Activated naive CD8-positive, alpha-beta T cell (primary cell): ENCODE data around the gene CELF5.
"Not testable (repeated sequence)": the region's sequence is repeated elsewhere in the genome, so short reads cannot be mapped to it uniquely, and the experiment has no call there.

ENCODE experiments used
- H3K27ac Mint-ChIP-seq: one replicate; pipeline ENCODE4 v1.8.0; 2021; ENCODE audit warnings: mixed read lengths
- H3K27me3 Mint-ChIP-seq: one replicate; pipeline ENCODE4 v1.8.0; 2021; ENCODE audit warnings: mixed read lengths
- H3K36me3 Mint-ChIP-seq: one replicate; pipeline ENCODE4 v1.8.0; 2021; ENCODE audit warnings: mixed read lengths
- H3K4me1 Mint-ChIP-seq: one replicate; pipeline ENCODE4 v1.8.0; 2021; ENCODE audit warnings: low read depth, mixed read lengths
- H3K4me3 Mint-ChIP-seq: one replicate; pipeline ENCODE4 v1.8.0; 2021; ENCODE audit warnings: mild to moderate bottlenecking, mixed read lengths
- H3K9me3 Mint-ChIP-seq: one replicate; pipeline ENCODE4 v1.8.0; 2021; ENCODE audit warnings: low read depth, mixed read lengths

The CELF5 gene

GRCh38 chr19:3216874-3217273 is 7.6 kb upstream of the CELF5 start:
- Mint-ChIP-seq H3K27me3 (no peaks in the 10 kb centered on the region), H3K4me3 (no peak overlapping the region), H3K36me3 (no peaks in the 10 kb centered on the region), H3K27ac (no peak overlapping the region), H3K4me1 (no peaks in the 10 kb centered on the region), H3K9me3 (no peaks in the 10 kb centered on the region)

GRCh38 chr19:3220576-3220975 is 3.9 kb upstream of the CELF5 start:
- H3K27ac Mint-ChIP-seq = no peak overlapping the region
- no peak overlapping the region for H3K4me3 Mint-ChIP-seq
- no peaks in the 10 kb centered on the region for H3K36me3 Mint-ChIP-seq
- no peaks in the 10 kb centered on the region for H3K27me3 Mint-ChIP-seq
- no peaks in the 10 kb centered on the region for H3K4me1 Mint-ChIP-seq
- H3K9me3 Mint-ChIP-seq = no peaks in the 10 kb centered on the region

GRCh38 chr19:3221576-3221975 is 2.9 kb upstream of the CELF5 start:
- H3K36me3 Mint-ChIP-seq, H3K4me3 Mint-ChIP-seq, H3K4me1 Mint-ChIP-seq, H3K27ac Mint-ChIP-seq, H3K27me3 Mint-ChIP-seq, H3K9me3 Mint-ChIP-seq: not testable (repeated sequence)

GRCh38 chr19:3222709-3223108 is 1.8 kb upstream of the CELF5 start:
- H3K4me3 Mint-ChIP-seq = no peak overlapping the region
- no peaks in the 10 kb centered on the region for H3K36me3 Mint-ChIP-seq
- no peaks in the 10 kb centered on the region for H3K9me3 Mint-ChIP-seq
- no peak overlapping the region for H3K27ac Mint-ChIP-seq
- H3K4me1 Mint-ChIP-seq = no peaks in the 10 kb centered on the region
- H3K27me3 Mint-ChIP-seq = peaks cover 4% of the 10 kb centered on the region

GRCh38 chr19:3225169-3225485 is 666 bp downstream of the CELF5 start:
- no peaks in the 10 kb centered on the region for H3K9me3 Mint-ChIP-seq
- H3K27ac Mint-ChIP-seq = no peak overlapping the region
- no peak overlapping the region for H3K4me3 Mint-ChIP-seq
- H3K4me1 Mint-ChIP-seq = no peaks in the 10 kb centered on the region
- H3K27me3 Mint-ChIP-seq = peaks cover 6% of the 10 kb centered on the region
- H3K36me3 Mint-ChIP-seq = no peaks in the 10 kb centered on the region

GRCh38 chr19:3225677-3226093 is 1.2 kb downstream of the CELF5 start:
- no peaks in the 10 kb centered on the region for H3K9me3 Mint-ChIP-seq
- H3K27ac Mint-ChIP-seq = no peak overlapping the region
- H3K36me3 Mint-ChIP-seq = no peaks in the 10 kb centered on the region
- peaks cover 6% of the 10 kb centered on the region for H3K27me3 Mint-ChIP-seq
- no peaks in the 10 kb centered on the region for H3K4me1 Mint-ChIP-seq
- no peak overlapping the region for H3K4me3 Mint-ChIP-seq

- no peaks in the 10 kb centered on the region for H3K9me3 Mint-ChIP-seq
- no peaks in the 10 kb centered on the region for H3K4me1 Mint-ChIP-seq
- H3K27ac Mint-ChIP-seq = no peak overlapping the region
- H3K27me3 Mint-ChIP-seq = peaks cover 6% of the 10 kb centered on the region
- no peaks in the 10 kb centered on the region for H3K36me3 Mint-ChIP-seq
- H3K4me3 Mint-ChIP-seq = no peak overlapping the region
Measured at GRCh38 chr19:3227054-3227626, 2.7 kb downstream of the CELF5 start.

- no peaks in the 10 kb centered on the region for H3K9me3 Mint-ChIP-seq
- no peak overlapping the region for H3K27ac Mint-ChIP-seq
- H3K27me3 Mint-ChIP-seq = peaks cover 6% of the 10 kb centered on the region
- no peaks in the 10 kb centered on the region for H3K36me3 Mint-ChIP-seq
- H3K4me3 Mint-ChIP-seq = no peak overlapping the region
- no peaks in the 10 kb centered on the region for H3K4me1 Mint-ChIP-seq
Measured at GRCh38 chr19:3229346-3229743, 4.9 kb downstream of the CELF5 start.

- H3K27me3 Mint-ChIP-seq = peaks cover 6% of the 10 kb centered on the region
- no peak overlapping the region for H3K4me3 Mint-ChIP-seq
- H3K36me3 Mint-ChIP-seq = no peaks in the 10 kb centered on the region
- H3K9me3 Mint-ChIP-seq = no peaks in the 10 kb centered on the region
- no peak overlapping the region for H3K27ac Mint-ChIP-seq
- no peaks in the 10 kb centered on the region for H3K4me1 Mint-ChIP-seq
Measured at GRCh38 chr19:3229888-3230496, 5.5 kb downstream of the CELF5 start.

GRCh38 chr19:3231288-3231687 is 6.8 kb downstream of the CELF5 start:
- Mint-ChIP-seq H3K4me1 (no peaks in the 10 kb centered on the region), H3K36me3 (no peaks in the 10 kb centered on the region), H3K4me3 (no peak overlapping the region), H3K27me3 (peaks cover 8% of the 10 kb centered on the region), H3K27ac (no peak overlapping the region), H3K9me3 (no peaks in the 10 kb centered on the region)

- no peak overlapping the region for H3K27ac Mint-ChIP-seq
- H3K4me1 Mint-ChIP-seq = no peaks in the 10 kb centered on the region
- H3K9me3 Mint-ChIP-seq = no peaks in the 10 kb centered on the region
- no peak overlapping the region for H3K4me3 Mint-ChIP-seq
- no peaks in the 10 kb centered on the region for H3K36me3 Mint-ChIP-seq
- H3K27me3 Mint-ChIP-seq = peaks cover 1% of the 10 kb centered on the region
Measured at GRCh38 chr19:3233116-3233515, 8.7 kb downstream of the CELF5 start.

GRCh38 chr19:3233831-3234230 is 9.4 kb downstream of the CELF5 start:
- no peaks in the 10 kb centered on the region for H3K36me3 Mint-ChIP-seq
- no peaks in the 10 kb centered on the region for H3K4me1 Mint-ChIP-seq
- no peak overlapping the region for H3K27ac Mint-ChIP-seq
- H3K27me3 Mint-ChIP-seq = peaks cover 1% of the 10 kb centered on the region
- H3K4me3 Mint-ChIP-seq = no peak overlapping the region
- H3K9me3 Mint-ChIP-seq = no peaks in the 10 kb centered on the region

- Mint-ChIP-seq H3K4me3 (no peak overlapping the region), H3K36me3 (no peaks in the 10 kb centered on the region), H3K27me3 (peaks cover 1% of the 10 kb centered on the region), H3K9me3 (no peaks in the 10 kb centered on the region), H3K4me1 (no peaks in the 10 kb centered on the region), H3K27ac (no peak overlapping the region)
Measured at GRCh38 chr19:3234800-3235199, 10.3 kb downstream of the CELF5 start.

GRCh38 chr19:3235604-3236003 is 11.1 kb downstream of the CELF5 start:
- not testable (repeated sequence) for H3K27me3 Mint-ChIP-seq, H3K9me3 Mint-ChIP-seq, H3K4me1 Mint-ChIP-seq, H3K36me3 Mint-ChIP-seq, H3K27ac Mint-ChIP-seq, H3K4me3 Mint-ChIP-seq

GRCh38 chr19:3236272-3236671 is 11.8 kb downstream of the CELF5 start:
- H3K4me1 Mint-ChIP-seq = no peaks in the 10 kb centered on the region
- no peak overlapping the region for H3K4me3 Mint-ChIP-seq

GRCh38 chr19:3238066-3238561 is 13.7 kb downstream of the CELF5 start:
- Mint-ChIP-seq H3K9me3 (no peaks in the 10 kb centered on the region), H3K27ac (no peak overlapping the region), H3K27me3 (peaks cover 4% of the 10 kb centered on the region), H3K4me1 (no peaks in the 10 kb centered on the region), H3K4me3 (no peak overlapping the region), H3K36me3 (no peaks in the 10 kb centered on the region)

More at GRCh38 chr19:3236272-3236671, 11.8 kb downstream of the CELF5 start:
- Mint-ChIP-seq H3K36me3 (no peaks in the 10 kb centered on the region), H3K27me3 (peaks cover 1% of the 10 kb centered on the region), H3K9me3 (no peaks in the 10 kb centered on the region), H3K27ac (no peak overlapping the region)
